GM12878 (cell line): ENCODE data around the gene RPS6KA3. TPM values are rescaled to one million over a fixed set of nuclear protein-coding genes. Genes with fewer than 3 reads are reported as not detected.

Experiments
- ATAC-seq: fragments of 200-7000 bp; cut with Tn5 transposase; 3 replicates; pipeline ENCODE4 v1.9.1; 2020; ENCODE audit warnings: mild to moderate bottlenecking, moderate library complexity
- BruUV-seq: library from RNA; stranded (reverse); fragments of 400-500 nt; replicated peaks from 2 replicates; lab custom pipeline; 2021; lab: Mats Ljungman, UMichigan
- CTCF ChIA-PET: fragments of 300-600 bp; sonication (Branson Sonifier 250); formaldehyde crosslinking; extraction: SDS; loops from one replicate; lab custom pipeline; 2021; ENCODE audit warnings: inconsistent platforms; lab: Yijun Ruan, JAX
- POLR2A ChIA-PET: fragments of 350-600 bp; formaldehyde crosslinking; extraction: SDS; loops from one replicate; lab custom pipeline; 2021; ENCODE audit warnings: inconsistent platforms; lab: Charles Lee
- RAD21 ChIA-PET: fragments of 300-600 bp; sonication (Branson Sonifier 250); formaldehyde crosslinking; loops from one replicate; lab custom pipeline; 2023; ENCODE audit warnings: antibody characterized with exemption; ENCODE audit not compliant: unreplicated experiment; lab: Charles Lee
- SMC1A ChIA-PET: fragments of 300-600 bp; sonication (Branson Sonifier 250); formaldehyde crosslinking; loops from one replicate; lab custom pipeline; 2023; ENCODE audit not compliant: unreplicated experiment, uncharacterized antibody; lab: Charles Lee
- DNase-seq: peaks from one replicate; pipeline ENCODE4 v3.0.0-alpha.2; 2011; ENCODE audit warnings: low read depth, low spot score
- FAIRE-seq: peaks from 3 replicates; lab custom pipeline; 2011; peaks lifted over from hg19 to GRCh38; lab: Jason Lieb, UNC
- H2AFZ ChIP-seq: 2 replicates; pipeline ENCODE4 v1.6.0; 2011; ENCODE audit warnings: low read depth, low read length, control low read depth; ENCODE audit not compliant: control insufficient read depth
- H3K27ac ChIP-seq: 2 replicates; pipeline ENCODE4 v1.5.1; 2011; ENCODE audit warnings: control low read depth; ENCODE audit not compliant: control insufficient read depth, insufficient read depth
- H3K27me3 ChIP-seq, 2 experiments: replicated peaks in 1 of 2; 2 replicates each; pipeline versions ENCODE4 v1.6.0 to v1.6.1; 2011; ENCODE audit warnings: low read length in 1 of 2; ENCODE audit not compliant: control insufficient read depth in 2 of 2, insufficient read depth in 2 of 2
- H3K36me3 ChIP-seq, 2 experiments: 2 replicates each; pipeline ENCODE4 v1.5.1; 2011; ENCODE audit warnings: low read length in 1 of 2; ENCODE audit not compliant: control insufficient read depth in 2 of 2, insufficient read depth in 2 of 2
- H3K4me1 ChIP-seq: 2 replicates; pipeline ENCODE4 v1.6.1; 2011; ENCODE audit warnings: mild to moderate bottlenecking, low read length, moderate library complexity, mixed read lengths; ENCODE audit not compliant: control insufficient read depth, insufficient read depth
- H3K4me2 ChIP-seq: 2 replicates; pipeline ENCODE4 v1.6.0; 2011; ENCODE audit warnings: control low read depth; ENCODE audit not compliant: control insufficient read depth, insufficient read depth
- H3K4me3 ChIP-seq: fragments of 200-600 bp; sonication (generic); 2 replicates; pipeline ENCODE4 v1.5.1; 2016
- H3K79me2 ChIP-seq: 2 replicates; pipeline ENCODE4 v1.6.0; 2011; ENCODE audit warnings: low read length; ENCODE audit not compliant: control insufficient read depth, insufficient read depth
- H3K9ac ChIP-seq: 2 replicates; pipeline ENCODE4 v1.8.0; 2011; ENCODE audit warnings: low read length, control low read depth, mixed read lengths; ENCODE audit not compliant: control insufficient read depth, insufficient read depth
- H3K9me3 ChIP-seq: replicated peaks from 3 replicates; pipeline ENCODE4 v1.5.1; 2011; ENCODE audit warnings: mild to moderate bottlenecking, low read length; ENCODE audit not compliant: control insufficient read depth, insufficient read depth
- H4K20me1 ChIP-seq: 2 replicates; pipeline ENCODE4 v1.6.0; 2011; ENCODE audit not compliant: control insufficient read depth, insufficient read depth
- CBX5 ChIP-seq: sonication (generic); IDR thresholded peaks from 2 replicates; pipeline ENCODE4 v1.6.1; 2016; ENCODE audit warnings: low read depth, moderate library complexity, mild to moderate bottlenecking, inconsistent platforms
- JUNB ChIP-seq: IDR thresholded peaks from 2 replicates; pipeline ENCODE4 v1.6.1; 2016; ENCODE audit warnings: antibody characterized with exemption, mild to moderate bottlenecking
- PKNOX1 ChIP-seq: fragments of 450-650 bp; IDR thresholded peaks from 2 replicates; pipeline ENCODE4 v1.6.1; 2016; ENCODE audit warnings: mild to moderate bottlenecking
- POLR2AphosphoS2 ChIP-seq: IDR thresholded peaks from 2 replicates; pipeline ENCODE4 v1.6.1; 2011; ENCODE audit warnings: low read depth, mild to moderate bottlenecking, low read length, improper control_type of control experiment, moderate library complexity
- SMAD5 ChIP-seq: IDR thresholded peaks from 2 replicates; pipeline ENCODE4 v1.6.1; 2016; ENCODE audit warnings: antibody characterized with exemption, low read depth
- TCF3 ChIP-seq: IDR thresholded peaks from 2 replicates; pipeline ENCODE4 v1.6.1; 2012; ENCODE audit warnings: low read depth, mild to moderate bottlenecking, low read length, borderline replicate concordance; ENCODE audit not compliant: insufficient read depth
- WGBS: methylation state at CpG from one replicate; pipeline ENCODE4 v1.1.6; 2016; ENCODE audit warnings: low lambda C conversion rate; ENCODE audit not compliant: insufficient replicate concordance, insufficient coverage; ENCODE audit errors: missing lambda C conversion rate; 5-methylcytosine and 5-hydroxymethylcytosine counted together
- in situ Hi-C: fragments of 300-500 bp; cut with MboI; formaldehyde crosslinking; loops from 9 replicates; pipeline ENCODE4 v1.14.3; 2018; ENCODE audit warnings: mixed read lengths
- intact Hi-C: fragments of 100-400 bp; cut with micrococcal nuclease; formaldehyde crosslinking; loops from one replicate; pipeline ENCODE4 v1.14.2; 2022; ENCODE audit not compliant: unreplicated experiment
- polyA plus RNA-seq, 11 experiments: library from polyadenylated mRNA; depleted of rRNA in 4 of 11; unstranded in 6 of 11; stranded (reverse) in 5 of 11; fragments of >200 nt; fragmentation: Nextera tagmentation in 4 of 11; fragmentation: Illumina TruSeq in 1 of 11; extraction: Ambion mirVana in 4 of 11; extraction: Trizol in 1 of 11; gene quantifications; 1 replicate in 1 of 11; 2 replicates in 10 of 11; pipeline versions ENCODE4 v1.2.1 to v1.2.3, GENCODE V29; 2011 to 2016; ENCODE audit warnings: inconsistent platforms in 2 of 11, missing spikeins in 2 of 11, low read depth in 1 of 11
- total RNA-seq, 4 experiments: library from RNA; depleted of rRNA in 3 of 4; stranded (reverse); fragments of >200 nt in 3 of 4; fragmentation: Illumina TruSeq in 1 of 4; extraction: Trizol in 1 of 4; gene quantifications; 2 replicates each; pipeline versions ENCODE4 v1.2.1 to v1.2.3, GENCODE V29; 2013 to 2021

RPS6KA3 gene
- total and polyA plus RNA-seq, 10 of the 15 experiments (the other 5 are each of a cell fraction or from before 2014, with no cell fraction given): 2.8 to 35.6 (median 15.8) TPM

- no peaks in the 10 kb centered on the region for H4K20me1 ChIP-seq
- no peak for FAIRE-seq
- no peaks in the 10 kb centered on the region; the same call in 1 of the 3 replicates for H3K9me3 ChIP-seq
- no TSS peak for BruUV-seq
- CTCF ChIA-PET: interaction anchor here (1.5 kb wide), 1 partner anchor 17 kb away, joined by 3 read pairs; no protein-coding TSS in a partner anchor
- intact Hi-C loops: loop anchor here (5.0 kb wide), 2 partner anchors 52 to 247 kb away; no protein-coding TSS in a partner anchor
- SMC1A ChIA-PET: no interaction called here
- RAD21 ChIA-PET: no interaction called here
- POLR2A ChIA-PET: no interaction called here
- no peak overlapping the region for H3K4me3 ChIP-seq
- no peak overlapping the region for H2AFZ ChIP-seq
- no peak overlapping the region for H3K9ac ChIP-seq
- no peaks in the 10 kb centered on the region for H3K36me3 ChIP-seq
- DNase-seq: no peak
- TF ChIP-seq SMAD5 (no peak), PKNOX1 (no peak), POLR2AphosphoS2 (no peak), TCF3 (no peak), JUNB (no peak), CBX5 (no peak)
- H3K27me3 ChIP-seq: peaks cover 2 to 6% of the 10 kb centered on the region in 2 experiments; a peak in 2 of 4 replicates
- in situ Hi-C loops: no loop called here
- H3K27ac ChIP-seq: no peak overlapping the region
- WGBS: 63% methylated on average over 4 of the region's 4 CpGs
- H3K4me1 ChIP-seq: no peaks in the 10 kb centered on the region
- no peak for ATAC-seq
- H3K4me2 ChIP-seq: no peak overlapping the region
- H3K79me2 ChIP-seq: peaks cover 12% of the 10 kb centered on the region
These were observed 3.3 kb upstream of the RPS6KA3 start for GRCh38 chrX:20269848-20270561.
